ENCODE results near the gene QRICH2.
A peak's percentile ranks its signal among the peaks of the same experiment; 100 is the strongest.
"Not testable (repeated sequence)": the region's sequence is repeated elsewhere in the genome, so short reads cannot be mapped to it uniquely, and the experiment has no call there.

The QRICH2 gene, protein sequence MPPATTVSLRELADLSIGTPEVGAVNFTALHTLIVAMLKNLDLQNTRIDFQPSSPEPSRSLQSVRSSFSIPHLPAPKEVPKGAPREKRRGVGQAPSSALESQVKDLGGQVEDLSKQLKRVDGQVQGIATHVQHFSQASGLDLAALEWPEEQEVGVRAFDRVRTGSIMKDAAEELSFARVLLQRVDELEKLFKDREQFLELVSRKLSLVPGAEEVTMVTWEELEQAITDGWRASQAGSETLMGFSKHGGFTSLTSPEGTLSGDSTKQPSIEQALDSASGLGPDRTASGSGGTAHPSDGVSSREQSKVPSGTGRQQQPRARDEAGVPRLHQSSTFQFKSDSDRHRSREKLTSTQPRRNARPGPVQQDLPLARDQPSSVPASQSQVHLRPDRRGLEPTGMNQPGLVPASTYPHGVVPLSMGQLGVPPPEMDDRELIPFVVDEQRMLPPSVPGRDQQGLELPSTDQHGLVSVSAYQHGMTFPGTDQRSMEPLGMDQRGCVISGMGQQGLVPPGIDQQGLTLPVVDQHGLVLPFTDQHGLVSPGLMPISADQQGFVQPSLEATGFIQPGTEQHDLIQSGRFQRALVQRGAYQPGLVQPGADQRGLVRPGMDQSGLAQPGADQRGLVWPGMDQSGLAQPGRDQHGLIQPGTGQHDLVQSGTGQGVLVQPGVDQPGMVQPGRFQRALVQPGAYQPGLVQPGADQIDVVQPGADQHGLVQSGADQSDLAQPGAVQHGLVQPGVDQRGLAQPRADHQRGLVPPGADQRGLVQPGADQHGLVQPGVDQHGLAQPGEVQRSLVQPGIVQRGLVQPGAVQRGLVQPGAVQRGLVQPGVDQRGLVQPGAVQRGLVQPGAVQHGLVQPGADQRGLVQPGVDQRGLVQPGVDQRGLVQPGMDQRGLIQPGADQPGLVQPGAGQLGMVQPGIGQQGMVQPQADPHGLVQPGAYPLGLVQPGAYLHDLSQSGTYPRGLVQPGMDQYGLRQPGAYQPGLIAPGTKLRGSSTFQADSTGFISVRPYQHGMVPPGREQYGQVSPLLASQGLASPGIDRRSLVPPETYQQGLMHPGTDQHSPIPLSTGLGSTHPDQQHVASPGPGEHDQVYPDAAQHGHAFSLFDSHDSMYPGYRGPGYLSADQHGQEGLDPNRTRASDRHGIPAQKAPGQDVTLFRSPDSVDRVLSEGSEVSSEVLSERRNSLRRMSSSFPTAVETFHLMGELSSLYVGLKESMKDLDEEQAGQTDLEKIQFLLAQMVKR (N-terminal part only)

GRCh38 chr17:76307966-76308338, at the start of gene QRICH2:
Gene QRICH2, minus strand, starts transcription at chr17:76308276. Its CDS starts 278 bp downstream, at chr17:76307998.
- no peak for DNase-seq

- no peak for DNase-seq
These were observed 49.6 kb upstream of the QRICH2 start for GRCh38 chr17:76357597-76358158.

DNA sequence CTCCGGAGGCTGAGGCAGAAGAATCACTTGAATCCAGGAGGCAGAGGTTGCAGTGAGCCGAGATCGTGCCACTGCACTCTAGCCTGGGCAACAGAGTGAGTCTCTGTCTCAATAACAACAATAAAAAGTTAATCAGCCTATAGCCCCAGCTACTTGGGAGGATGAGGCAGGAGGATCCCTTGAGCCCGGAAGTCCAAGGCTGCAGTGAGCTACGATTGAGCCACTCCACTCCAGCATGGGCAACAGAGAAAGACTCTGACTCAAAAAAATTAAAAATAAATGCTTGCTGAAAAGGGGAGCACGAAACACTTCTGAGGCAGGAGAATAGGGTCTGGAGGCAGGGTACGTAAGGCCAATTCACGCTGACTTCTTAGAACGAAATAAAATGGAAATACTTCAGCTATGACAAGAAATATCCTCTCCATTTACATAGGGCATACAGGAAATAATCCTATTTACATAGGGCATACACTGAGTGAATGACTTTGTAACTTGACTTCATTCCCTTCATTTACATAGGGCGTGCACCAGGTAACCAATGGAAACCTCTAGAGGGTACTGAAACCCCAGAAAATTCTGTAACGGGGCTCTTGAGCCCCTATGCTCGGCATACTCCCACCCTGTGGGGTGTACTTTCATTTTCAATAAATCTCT, 48.9 kb upstream of the QRICH2 start:
- DNase-seq = no peak

GRCh38 chr17:76354747-76355310, 46.8 kb upstream of the QRICH2 start:
- no peak for DNase-seq

DNA sequence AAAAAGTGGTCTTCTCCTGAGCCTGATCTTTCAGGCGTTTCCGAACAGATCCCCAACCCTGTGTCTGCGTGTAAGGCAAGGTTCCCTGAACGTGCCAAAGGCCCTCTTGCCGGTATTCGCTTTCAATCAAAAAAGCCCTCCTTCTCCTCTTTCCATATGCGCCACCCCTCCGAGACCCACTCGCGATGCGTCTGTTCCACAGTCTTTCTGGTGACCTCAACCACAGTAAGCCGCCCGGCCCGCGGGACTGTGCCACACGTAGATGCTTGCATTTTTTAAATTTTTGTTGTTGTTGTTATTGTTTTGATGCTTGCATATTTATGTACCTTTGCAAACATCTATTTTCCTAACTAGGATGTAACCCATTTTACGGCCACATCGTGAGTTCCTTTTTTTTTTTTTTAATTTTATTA, 46.2 kb upstream of the QRICH2 start:
- DNase-seq = no peak

GRCh38 chr17:76353599-76354316, 45.7 kb upstream of the QRICH2 start, which contains the start of gene PRPSAP1:
Gene PRPSAP1, minus strand, starts transcription at chr17:76353916. Its CDS starts 213 bp downstream, at chr17:76353703.
- DNase-seq = peak; percentile 91

DNA sequence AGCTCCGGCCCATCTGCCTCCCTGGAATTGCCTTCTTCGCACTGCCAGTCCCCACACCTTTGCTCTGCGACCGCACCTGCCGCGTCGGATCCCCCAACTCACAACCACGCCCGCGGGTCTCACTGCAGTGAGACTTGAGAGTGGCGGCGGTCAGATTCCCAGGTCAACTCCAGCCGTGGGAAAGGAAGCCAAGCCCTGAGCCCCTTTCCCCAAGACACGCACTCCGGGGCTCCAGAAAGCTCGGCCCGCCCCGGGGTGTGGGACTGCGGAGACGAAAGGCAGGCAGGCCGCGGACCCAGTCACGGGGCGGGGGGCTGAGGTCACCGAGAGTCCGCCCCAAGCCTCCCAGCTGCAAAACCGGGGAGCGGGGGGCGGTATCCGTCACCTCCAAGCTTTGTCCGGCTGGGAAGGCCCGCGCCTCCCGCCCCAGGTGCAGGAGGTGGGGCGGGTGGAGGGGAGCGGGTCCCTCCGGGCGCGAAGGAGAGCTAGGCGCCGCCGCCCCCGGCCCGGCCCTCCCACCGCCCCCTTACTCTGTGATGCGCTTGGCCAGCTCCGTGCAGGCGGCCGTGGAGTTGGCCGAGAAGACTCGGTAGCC, 45.0 kb upstream of the QRICH2 start:
- DNase-seq = no peak

DNA sequence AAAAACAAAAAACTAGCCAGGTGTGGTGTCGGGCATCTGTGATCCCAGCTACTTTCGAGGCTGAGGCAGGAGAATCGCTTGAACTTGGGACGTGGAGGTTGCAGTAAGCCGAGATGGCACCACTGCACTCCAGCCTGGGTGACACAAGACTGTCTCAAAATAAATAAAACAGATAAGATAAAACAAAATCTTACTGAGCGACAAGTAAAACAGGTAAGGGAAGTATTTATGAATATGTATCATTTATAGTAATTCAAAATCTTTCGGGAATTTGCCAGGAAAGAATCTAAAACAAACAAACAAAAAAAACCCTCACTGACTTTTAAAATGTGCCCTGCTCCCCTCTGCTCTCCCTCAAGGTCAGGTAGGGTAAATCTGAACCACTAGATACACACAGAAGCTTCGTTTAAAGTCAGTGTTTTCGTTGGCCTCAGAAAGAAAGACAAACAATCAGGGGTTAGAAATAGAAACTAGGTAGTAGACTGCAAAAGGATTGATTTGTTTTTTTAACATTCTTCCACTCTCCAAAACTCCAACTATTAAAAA, 43.5 kb upstream of the QRICH2 start:
- DNase-seq = no peak

- DNase-seq = no peak
These were observed 42.4 kb upstream of the QRICH2 start for GRCh38 chr17:76350463-76350862.

DNA sequence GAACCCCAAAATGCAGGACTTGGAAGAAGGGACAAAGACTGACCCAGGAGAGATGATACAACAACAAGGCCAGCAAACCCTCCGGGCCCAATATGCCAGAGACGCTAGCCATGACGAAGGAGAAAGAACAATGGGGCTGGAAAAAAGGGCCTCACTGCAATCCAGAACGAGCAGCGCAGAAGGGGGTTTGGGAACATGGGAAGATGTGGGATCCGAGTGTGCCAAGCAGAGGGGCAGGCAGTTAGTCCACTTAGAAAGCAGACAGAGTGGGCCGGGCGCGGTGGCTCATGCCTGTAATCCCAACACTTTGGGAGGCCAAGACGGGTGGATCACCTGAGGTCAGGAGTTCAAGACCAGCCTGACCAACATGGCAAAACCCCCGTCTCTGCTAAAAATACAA, 38.9 kb upstream of the QRICH2 start:
- DNase-seq = not testable (repeated sequence)

GRCh38 chr17:76345377-76345974, 37.4 kb upstream of the QRICH2 start:
- no peak for DNase-seq

DNA sequence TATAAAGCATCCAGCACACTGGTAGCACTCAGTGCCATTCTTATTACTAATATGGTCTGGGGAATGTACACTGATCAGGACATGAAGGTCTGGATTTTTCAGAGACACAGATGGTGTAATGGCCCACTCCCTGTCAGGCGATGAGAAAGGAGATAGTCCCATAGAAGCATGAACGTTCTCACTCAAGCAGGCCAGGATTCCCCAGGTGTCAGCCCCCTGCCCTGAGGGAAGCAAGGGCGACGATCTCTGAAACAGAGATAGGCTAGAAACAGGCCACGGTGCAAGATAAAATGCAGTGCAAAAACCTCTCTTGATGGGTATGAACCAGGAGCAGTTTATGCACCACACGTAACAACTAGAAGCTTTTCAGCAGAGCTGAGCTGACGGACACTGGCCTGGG, 35.0 kb upstream of the QRICH2 start:
- DNase-seq = no peak

DNA sequence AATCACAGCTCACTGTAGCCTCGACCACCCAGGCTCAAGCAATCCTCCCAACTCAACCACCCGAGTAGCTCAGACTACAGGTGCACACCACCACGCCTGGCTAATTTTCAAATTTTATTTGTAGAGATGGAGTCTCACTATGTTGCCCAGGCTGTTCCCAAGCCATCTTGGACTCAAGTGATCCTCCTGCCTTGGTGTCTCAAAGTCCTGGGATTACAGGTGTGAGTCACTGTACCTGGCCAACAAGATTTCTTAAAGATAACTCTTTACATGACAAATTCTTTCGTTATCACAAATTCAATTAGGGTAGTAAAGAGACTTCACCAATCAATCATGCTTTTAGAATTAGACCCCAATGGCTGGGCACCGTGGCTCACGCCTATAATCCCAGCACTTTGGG, 33.2 kb upstream of the QRICH2 start:
- no peak for DNase-seq

DNA sequence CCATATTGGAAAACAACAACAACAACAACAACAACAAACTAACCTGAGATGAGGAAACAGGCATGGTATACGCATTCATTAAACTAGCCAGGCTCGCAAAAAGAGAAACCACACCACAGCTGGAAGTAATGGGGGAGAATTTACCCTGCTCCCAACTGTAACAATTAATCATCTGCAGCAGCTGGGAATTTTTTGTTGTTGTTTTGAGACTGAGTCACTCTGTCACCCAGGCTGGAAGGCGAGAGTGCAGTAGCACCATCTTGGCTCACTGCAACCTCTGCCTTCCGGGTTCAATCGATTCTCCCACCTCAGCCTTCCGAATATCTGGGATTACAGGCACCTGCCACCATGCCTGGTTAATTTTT, 29.3 kb upstream of the QRICH2 start:
- DNase-seq = no peak

GRCh38 chr17:76336756-76337412, 28.8 kb upstream of the QRICH2 start:
- no peak for DNase-seq

DNA sequence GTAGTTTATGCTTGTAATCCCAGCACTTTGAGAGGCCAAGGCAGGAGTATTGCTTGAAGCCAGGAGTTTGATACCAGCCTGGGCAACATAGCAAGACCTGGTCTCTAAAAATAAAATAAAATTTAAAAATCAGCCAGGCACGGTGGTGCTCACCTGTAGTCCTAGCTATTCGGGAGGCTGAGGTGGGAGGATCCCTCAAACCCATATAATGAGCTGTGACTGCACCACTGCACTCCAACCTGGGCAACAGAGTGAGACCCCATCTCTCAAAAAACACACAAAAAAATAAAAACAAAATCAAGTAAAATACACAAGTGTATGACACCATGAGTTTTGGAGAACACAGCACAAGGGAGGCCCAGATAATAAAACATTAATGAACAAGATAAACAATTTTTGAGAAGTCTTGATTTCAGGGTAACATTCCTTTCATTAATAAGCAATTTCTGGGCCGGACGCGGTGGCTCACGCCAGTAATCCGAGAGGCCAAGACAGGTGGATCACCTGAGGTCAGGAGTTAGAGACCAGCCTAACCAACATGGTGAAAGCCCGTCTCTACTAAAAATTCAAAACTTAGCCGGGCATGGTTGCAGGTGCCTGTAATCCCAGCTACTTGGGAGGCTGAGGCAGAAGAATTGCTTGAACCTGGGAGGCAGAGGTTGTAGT, 27.8 kb upstream of the QRICH2 start:
- DNase-seq = no peak

DNA sequence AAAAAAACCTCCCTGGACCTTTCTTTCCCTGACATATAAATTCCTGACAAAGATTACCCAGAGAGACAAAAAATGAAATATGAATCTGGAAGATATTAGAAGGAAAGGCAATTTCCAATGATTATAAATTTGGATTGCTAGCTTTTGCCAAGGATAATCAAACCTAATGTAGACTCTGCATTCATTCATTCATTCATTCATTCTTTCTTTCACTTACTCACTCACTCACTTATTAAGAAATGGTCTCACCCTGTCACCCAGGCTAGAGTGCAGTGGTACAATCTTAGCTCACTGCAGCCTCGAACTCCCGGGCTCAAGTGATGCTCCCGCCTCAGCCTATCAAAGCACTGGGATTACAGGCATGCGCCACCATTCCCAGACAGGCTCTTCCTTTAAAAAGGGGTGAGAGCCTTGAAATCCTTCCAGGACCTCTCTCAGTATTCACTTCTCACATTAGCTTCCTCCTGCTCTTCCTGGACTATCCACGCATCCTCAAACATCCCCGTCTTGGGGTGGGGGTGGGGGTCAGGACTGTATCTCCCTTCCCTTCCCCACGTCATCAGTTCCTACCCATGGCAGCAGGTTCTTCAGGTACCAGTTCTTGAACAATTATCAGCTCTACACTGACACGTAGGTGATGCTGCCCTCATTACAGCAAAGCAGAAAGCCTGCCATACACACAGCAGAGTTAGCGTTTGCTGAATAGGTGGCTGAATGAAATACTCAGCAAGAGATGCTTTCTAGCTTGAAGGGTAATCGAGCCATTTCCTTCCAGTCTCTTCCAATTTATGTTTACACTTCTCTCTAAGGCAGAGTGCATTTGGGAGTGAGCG, 25.8 kb upstream of the QRICH2 start:
- DNase-seq = no peak

- DNase-seq = no peak
These were observed 23.0 kb upstream of the QRICH2 start for GRCh38 chr17:76331083-76331482.
